Measurements from ENCODE around the gene FAM186B.
A peak's percentile ranks its signal among the peaks of the same experiment; 100 is the strongest.

The FAM186B gene

DNA sequence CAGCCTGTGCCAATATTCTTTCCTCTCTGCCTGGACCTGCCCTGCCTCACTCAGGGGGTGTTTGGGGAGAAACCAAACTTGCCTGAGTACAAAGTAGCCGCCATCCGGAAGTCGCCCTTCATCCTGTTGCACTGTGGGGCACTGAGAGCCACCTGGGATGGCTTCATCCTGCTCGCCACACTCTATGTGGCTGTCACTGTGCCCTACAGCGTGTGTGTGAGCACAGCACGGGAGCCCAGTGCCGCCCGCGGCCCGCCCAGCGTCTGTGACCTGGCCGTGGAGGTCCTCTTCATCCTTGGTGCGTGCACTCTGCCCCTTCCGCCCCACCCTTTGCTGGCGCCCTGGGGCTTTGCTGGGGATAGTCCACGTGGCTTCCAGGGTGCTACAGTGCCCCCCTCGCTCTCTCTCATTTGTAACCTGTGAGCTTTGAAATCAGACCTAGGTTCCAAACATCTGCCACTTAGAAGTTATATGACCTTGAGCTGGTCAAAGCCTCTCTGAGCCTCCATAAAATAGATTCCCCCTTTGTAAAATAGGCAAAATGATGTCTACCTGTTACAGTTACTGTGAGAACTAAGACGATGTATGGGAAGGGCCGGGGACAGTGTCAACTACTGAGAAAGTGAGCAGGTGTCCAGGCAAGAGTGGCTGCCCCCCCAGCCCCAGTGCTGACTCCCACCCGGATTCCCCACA, 62.1 kb downstream of the FAM186B start:
- TF ChIP-seq, protein P1, sequence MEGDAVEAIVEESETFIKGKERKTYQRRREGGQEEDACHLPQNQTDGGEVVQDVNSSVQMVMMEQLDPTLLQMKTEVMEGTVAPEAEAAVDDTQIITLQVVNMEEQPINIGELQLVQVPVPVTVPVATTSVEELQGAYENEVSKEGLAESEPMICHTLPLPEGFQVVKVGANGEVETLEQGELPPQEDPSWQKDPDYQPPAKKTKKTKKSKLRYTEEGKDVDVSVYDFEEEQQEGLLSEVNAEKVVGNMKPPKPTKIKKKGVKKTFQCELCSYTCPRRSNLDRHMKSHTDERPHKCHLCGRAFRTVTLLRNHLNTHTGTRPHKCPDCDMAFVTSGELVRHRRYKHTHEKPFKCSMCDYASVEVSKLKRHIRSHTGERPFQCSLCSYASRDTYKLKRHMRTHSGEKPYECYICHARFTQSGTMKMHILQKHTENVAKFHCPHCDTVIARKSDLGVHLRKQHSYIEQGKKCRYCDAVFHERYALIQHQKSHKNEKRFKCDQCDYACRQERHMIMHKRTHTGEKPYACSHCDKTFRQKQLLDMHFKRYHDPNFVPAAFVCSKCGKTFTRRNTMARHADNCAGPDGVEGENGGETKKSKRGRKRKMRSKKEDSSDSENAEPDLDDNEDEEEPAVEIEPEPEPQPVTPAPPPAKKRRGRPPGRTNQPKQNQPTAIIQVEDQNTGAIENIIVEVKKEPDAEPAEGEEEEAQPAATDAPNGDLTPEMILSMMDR (IDR thresholded peaks at IDR 0.05) = no peak
- peaks cover 95% of the 10 kb centered on the region for H3K27me3 Mint-ChIP-seq (ENCODE audit: low read depth, poor library complexity)
- H3K9me3 Mint-ChIP-seq = no peaks in the 10 kb centered on the region
- peaks cover 45% of the 10 kb centered on the region for H3K4me1 Mint-ChIP-seq
- H3K36me3 Mint-ChIP-seq (ENCODE audit: low read depth) = no peaks in the 10 kb centered on the region
- peak overlapping the region; percentile 20 for H3K4me3 Mint-ChIP-seq
- no peak overlapping the region for H3K27ac Mint-ChIP-seq
- no peak for DNase-seq

DNA sequence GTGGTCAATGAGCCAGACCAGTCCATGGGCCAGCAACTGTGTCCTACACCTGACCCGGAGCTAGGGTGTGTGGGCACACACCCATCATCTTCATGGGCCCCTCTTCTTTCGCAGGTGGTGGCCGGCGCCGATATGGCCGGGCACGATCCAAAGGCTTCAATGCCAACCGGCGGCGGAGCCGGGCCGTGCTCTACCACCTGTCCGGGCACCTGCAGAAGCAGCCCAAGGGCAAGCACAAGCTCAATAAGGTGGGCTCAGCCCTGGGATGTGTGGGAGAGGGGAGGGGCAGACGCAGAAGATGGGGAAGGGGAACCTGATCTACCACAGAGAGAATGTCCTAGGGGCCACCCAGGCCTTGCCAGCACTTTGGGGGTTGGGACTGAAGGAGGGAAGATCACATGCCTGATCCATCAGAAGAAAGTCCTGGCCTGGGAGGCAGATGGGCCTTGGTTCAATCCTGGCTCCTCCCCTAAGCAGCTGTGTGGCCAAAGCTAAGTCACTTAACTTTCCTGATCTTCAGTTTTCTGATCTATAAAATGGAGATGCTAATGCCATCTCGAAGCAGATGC, 62.8 kb downstream of the FAM186B start:
- no peaks in the 10 kb centered on the region for H3K36me3 Mint-ChIP-seq (ENCODE audit: low read depth)
- no peak for DNase-seq
- no peak overlapping the region for H3K27ac Mint-ChIP-seq
- peaks cover 95% of the 10 kb centered on the region for H3K27me3 Mint-ChIP-seq (ENCODE audit: low read depth, poor library complexity)
- H3K4me1 Mint-ChIP-seq = peaks cover 46% of the 10 kb centered on the region
- TF ChIP-seq, protein P1 (IDR thresholded peaks at IDR 0.05) = no peak
- H3K9me3 Mint-ChIP-seq = no peaks in the 10 kb centered on the region
- no peak overlapping the region for H3K4me3 Mint-ChIP-seq

DNA sequence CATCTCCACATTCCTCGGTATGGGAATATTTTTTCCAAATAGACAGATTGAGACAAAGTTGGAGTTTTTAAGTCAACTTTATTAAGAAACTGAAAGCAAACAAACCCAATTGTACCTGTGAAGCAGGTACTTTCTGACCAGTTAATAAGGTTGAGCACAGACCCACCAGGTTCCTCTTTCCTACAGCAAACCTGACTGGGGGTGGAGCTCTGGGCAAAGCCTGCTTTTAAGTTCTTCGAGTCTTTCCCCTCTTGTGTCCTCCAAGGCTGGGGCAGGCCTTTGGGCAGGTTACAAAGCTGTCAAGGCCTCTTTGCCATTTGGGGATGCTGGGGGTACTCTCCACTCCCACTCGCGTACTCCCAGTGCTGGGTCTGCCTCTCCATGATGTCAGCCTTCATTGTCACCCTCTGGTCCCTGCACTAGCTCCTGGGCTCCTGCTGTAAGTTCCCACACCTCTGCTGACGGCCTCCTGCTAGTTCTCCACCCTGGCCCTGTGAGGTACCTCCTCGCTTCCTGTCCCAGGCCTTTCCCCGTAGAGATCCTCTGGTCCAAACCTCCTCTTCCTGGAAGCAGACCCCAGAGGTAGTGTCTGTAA, 63.4 kb downstream of the FAM186B start:
- DNase-seq = no peak
- no peaks in the 10 kb centered on the region for H3K9me3 Mint-ChIP-seq
- TF ChIP-seq, protein P1 (IDR thresholded peaks at IDR 0.05) = no peak
- H3K27ac Mint-ChIP-seq = no peak overlapping the region
- no peaks in the 10 kb centered on the region for H3K36me3 Mint-ChIP-seq (ENCODE audit: low read depth)
- peaks cover 53% of the 10 kb centered on the region for H3K4me1 Mint-ChIP-seq
- no peak overlapping the region for H3K4me3 Mint-ChIP-seq
- peaks cover 95% of the 10 kb centered on the region for H3K27me3 Mint-ChIP-seq (ENCODE audit: low read depth, poor library complexity)

DNA sequence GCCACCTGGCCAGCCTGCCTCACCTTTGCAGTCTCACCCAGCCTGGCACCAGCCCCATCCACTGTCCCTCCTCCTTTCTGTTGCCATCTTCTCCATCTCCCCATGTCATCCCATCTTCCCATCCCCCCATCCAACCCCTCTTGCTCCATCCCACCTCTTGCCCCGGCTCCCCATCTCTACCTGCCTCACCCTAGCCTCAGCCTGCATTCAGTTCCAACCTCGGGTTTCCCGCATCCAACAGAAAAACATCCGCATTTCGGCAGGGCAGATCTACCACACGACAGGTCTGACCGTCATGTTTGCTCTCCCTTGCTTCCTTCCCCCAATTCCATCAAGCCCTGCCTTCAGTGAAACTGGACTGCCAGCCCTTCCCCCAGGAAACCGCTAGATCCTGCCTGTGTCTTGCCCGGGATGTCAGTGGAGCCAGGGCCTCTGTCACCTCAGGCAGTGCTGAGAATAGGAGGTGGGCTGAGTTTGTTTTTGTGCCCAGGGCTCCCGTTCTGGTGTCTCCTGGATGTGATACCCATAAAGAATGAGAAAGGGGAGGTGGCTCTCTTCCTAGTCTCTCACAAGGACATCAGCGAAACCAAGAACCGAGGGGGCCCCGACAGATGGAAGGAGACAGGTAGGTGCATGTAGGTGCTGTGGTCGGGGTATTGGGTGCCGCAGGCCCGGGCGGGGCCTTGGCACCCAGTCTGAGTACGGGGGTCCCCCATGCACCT, 64.1 kb downstream of the FAM186B start:
- no peaks in the 10 kb centered on the region for H3K36me3 Mint-ChIP-seq (ENCODE audit: low read depth)
- TF ChIP-seq, protein P1 (IDR thresholded peaks at IDR 0.05) = no peak
- no peaks in the 10 kb centered on the region for H3K9me3 Mint-ChIP-seq
- no peak for DNase-seq
- no peak overlapping the region for H3K4me3 Mint-ChIP-seq
- H3K27ac Mint-ChIP-seq = no peak overlapping the region
- H3K4me1 Mint-ChIP-seq = peaks cover 57% of the 10 kb centered on the region
- H3K27me3 Mint-ChIP-seq (ENCODE audit: low read depth, poor library complexity) = peaks cover 95% of the 10 kb centered on the region

DNA sequence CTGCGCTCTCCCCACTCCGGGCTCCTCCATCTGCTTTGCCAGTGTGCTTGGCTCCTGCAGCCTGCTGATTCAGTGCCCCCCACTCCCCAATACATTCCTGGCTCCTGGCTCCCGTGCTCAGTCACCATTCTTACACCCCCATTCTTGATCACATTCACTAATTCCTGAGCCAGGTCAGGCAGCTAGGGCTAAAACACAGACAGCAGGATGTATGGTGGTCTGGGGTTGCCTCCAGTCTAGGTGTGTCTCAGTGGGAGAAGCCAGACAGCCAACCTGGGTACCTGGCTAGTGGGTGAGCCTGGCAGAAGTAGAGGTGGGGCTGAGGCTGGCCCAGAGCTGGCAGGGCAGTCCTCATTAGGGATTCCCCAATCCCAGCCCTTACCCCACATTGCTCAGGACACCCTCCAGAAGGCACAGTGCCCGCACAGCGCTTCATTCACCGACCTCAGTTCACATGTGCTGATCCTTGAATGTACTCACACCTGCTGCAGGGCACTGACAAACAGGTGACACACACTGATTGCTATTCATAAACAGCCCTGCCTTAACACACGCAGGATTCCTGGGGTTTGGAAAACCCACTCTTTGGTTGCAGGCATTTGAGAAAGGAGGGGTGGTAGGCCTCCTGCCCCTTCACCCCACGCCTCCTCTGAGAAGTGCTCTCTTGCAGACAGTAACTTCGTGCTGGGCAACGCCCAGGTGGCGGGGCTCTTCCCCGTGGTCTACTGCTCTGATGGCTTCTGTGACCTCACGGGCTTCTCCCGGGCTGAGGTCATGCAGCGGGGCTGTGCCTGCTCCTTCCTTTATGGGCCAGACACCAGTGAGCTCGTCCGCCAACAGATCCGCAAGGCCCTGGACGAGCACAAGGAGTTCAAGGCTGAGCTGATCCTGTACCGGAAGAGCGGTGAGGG, 65.0 kb downstream of the FAM186B start:
- Mint-ChIP-seq H3K4me1 (peaks cover 51% of the 10 kb centered on the region), H3K9me3 (no peaks in the 10 kb centered on the region), H3K36me3 (ENCODE audit: low read depth) (no peaks in the 10 kb centered on the region), H3K27ac (no peak overlapping the region), H3K4me3 (peak overlapping the region; percentile 58), H3K27me3 (ENCODE audit: low read depth, poor library complexity) (peaks cover 95% of the 10 kb centered on the region)
- TF ChIP-seq, protein P1 (IDR thresholded peaks at IDR 0.05) = no peak
- no peak for DNase-seq
